ENCODE data around the gene GABARAPL1. TPM values are rescaled to one million over a fixed set of nuclear protein-coding genes. Genes with fewer than 3 reads are reported as not detected.

Gene GABARAPL1
- total RNA-seq, 2 experiments from 2014 or later, result 2.3 to 2.9 TPM

DNA sequence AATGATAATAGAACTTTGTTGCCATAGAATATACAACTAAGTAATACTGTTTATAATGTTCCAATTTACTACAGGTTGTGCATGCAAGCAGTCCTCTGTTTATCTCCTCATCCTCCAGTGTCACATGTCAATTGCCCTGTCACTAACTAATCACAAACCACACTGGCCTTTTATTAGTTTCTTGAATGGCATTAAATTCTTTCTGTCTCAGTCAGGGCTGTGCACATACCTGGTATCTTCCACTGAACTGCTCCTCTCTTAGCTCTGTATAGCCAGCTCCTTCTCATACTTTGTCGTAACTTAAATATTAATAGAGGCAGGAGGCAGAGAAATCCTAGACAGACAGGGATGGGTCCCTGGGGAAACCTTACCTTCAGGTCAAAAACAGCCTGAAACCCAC, 24.0 kb downstream of the GABARAPL1 start:
- intact Hi-C loops (cut with DNase I, micrococcal nuclease), result loop anchor here in 1 of 2 experiments (2.0 to 5.0 kb wide), 3 partner anchors 96 to 438 kb away; partner anchors contain the start of gene STYK1
- ChIA-PET POLR2A (no interaction called here), CTCF (interaction anchor here (0.9 to 3.2 kb wide), 12 partner anchors 9 to 442 kb away, joined by 3 to 31 read pairs (median 4); no protein-coding TSS in a partner anchor)
- Mint-ChIP-seq H3K36me3 (ENCODE audit: low read depth) (peaks cover 6% of the 10 kb centered on the region), H3K4me3 (no peak overlapping the region), H3K9me3 (ENCODE audit: low read depth) (peaks cover 7% of the 10 kb centered on the region), H3K27ac (no peak overlapping the region), H3K27me3 (peaks cover 11% of the 10 kb centered on the region), H3K4me1 (no peaks in the 10 kb centered on the region)
- DNase-seq (no peak), ATAC-seq (no peak)

DNA sequence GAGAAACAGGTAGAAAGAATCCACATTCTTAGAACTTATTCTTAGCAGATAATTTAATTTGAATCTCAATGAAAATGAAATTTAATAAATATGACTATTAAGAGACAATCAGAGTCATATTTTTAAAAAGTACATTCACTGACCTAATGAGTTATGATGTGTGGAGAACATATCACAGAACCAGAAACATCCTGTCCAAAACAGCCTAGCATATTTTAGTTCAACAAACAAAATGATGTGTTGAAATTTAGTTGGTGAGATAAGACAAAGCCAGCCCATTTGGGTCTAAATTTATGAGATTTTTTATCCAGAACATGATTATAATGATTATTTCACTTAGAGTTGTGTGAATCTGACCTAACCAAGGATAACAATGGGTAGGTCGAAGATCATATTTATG, 25.8 kb downstream of the GABARAPL1 start:
- ChIA-PET CTCF (no interaction called here), POLR2A (no interaction called here)
- Mint-ChIP-seq H3K27me3 (peaks cover 17% of the 10 kb centered on the region), H3K36me3 (ENCODE audit: low read depth) (peaks cover 6% of the 10 kb centered on the region), H3K9me3 (ENCODE audit: low read depth) (peaks cover 7% of the 10 kb centered on the region), H3K27ac (no peak overlapping the region), H3K4me3 (no peak overlapping the region), H3K4me1 (peaks cover 2% of the 10 kb centered on the region)
- no peak for DNase-seq
- no peak for ATAC-seq
- intact Hi-C loops (cut with DNase I, micrococcal nuclease), result loop anchor here in 1 of 2 experiments (5.0 kb wide), 2 partner anchors 94 to 264 kb away; no protein-coding TSS in a partner anchor

DNA sequence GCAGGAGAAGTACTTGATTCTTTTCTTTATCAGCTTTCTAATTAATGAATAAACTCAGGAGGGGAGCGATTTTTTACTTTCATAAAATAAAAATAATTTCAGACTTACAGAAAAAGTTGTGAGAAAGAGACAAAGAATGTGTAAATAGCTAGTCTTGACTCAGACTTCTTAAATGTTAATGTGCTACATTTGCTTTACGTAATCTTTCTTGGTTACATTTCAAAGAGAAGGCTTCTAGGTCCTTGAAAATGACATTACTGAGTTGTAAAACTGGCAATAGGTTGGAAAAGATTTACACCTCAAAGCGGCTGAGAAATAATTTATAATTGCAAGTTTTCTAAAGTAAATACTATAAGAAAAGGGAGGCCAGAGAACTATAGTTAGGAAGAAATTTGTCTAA, 28.6 kb downstream of the GABARAPL1 start:
- POLR2A ChIA-PET, result no interaction called here
- Mint-ChIP-seq H3K27ac (no peak overlapping the region), H3K27me3 (peaks cover 20% of the 10 kb centered on the region), H3K9me3 (ENCODE audit: low read depth) (no peaks in the 10 kb centered on the region), H3K4me3 (no peak overlapping the region), H3K36me3 (ENCODE audit: low read depth) (no peaks in the 10 kb centered on the region), H3K4me1 (peaks cover 7% of the 10 kb centered on the region)
- CTCF ChIA-PET, result interaction anchor here (1.4 kb wide), 1 partner anchor 321 kb away, joined by 3 read pairs; no protein-coding TSS in a partner anchor
- ATAC-seq, result no peak
- intact Hi-C loops (cut with DNase I, micrococcal nuclease), result no loop called here
- no peak for DNase-seq

DNA sequence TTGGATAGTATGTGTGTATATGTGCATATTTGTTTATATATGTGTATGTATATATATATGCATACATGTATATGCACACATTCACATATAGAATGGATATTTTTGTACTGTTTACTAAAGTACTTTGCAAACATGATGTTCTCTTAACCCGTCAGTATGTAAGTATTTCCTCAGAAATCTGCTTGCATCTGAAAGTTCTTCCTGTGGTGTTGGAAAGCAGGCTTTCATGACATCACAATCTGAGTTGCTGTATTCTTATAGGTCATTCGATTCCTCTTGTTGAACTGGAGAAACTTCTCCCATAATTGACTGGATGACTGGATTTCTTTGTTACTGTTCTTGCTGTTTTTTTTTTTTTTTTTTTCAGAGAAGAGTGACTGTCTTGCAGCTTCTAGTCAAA, 29.1 kb downstream of the GABARAPL1 start:
- no peak overlapping the region for H3K4me3 Mint-ChIP-seq
- no peaks in the 10 kb centered on the region for H3K9me3 Mint-ChIP-seq (ENCODE audit: low read depth)
- CTCF ChIA-PET, result no interaction called here
- ATAC-seq (no peak), DNase-seq (no peak)
- peaks cover 7% of the 10 kb centered on the region for H3K4me1 Mint-ChIP-seq
- H3K27ac Mint-ChIP-seq, result no peak overlapping the region
- POLR2A ChIA-PET, result no interaction called here
- peaks cover 19% of the 10 kb centered on the region for H3K27me3 Mint-ChIP-seq
- intact Hi-C loops (cut with DNase I, micrococcal nuclease), result no loop called here
- no peaks in the 10 kb centered on the region for H3K36me3 Mint-ChIP-seq (ENCODE audit: low read depth)

DNA sequence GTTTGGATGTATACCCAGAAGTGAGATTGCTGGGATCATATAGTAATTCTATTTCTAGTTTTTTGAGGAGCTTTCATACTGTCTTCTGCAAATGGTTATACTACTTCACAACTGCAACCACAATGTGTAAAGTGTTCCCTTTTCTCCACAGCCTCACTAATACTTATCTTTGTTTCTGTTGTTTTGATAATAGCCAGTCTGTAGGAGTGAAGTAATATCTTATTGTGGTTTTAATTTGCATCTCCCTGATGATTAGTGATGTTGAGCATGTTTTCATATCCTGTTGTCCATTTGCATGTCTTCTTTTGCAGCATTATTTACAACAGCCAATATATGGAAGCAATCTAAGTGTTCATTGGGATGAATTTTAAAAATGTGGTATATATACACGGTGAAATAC, 29.9 kb downstream of the GABARAPL1 start:
- Mint-ChIP-seq H3K9me3 (ENCODE audit: low read depth) (no peaks in the 10 kb centered on the region), H3K27me3 (peaks cover 12% of the 10 kb centered on the region), H3K27ac (no peak overlapping the region), H3K4me1 (peaks cover 7% of the 10 kb centered on the region), H3K36me3 (ENCODE audit: low read depth) (no peaks in the 10 kb centered on the region), H3K4me3 (no peak overlapping the region)
- ChIA-PET CTCF (no interaction called here), POLR2A (no interaction called here)
- ATAC-seq (no peak), DNase-seq (no peak)
- intact Hi-C loops (cut with DNase I, micrococcal nuclease), result no loop called here

DNA sequence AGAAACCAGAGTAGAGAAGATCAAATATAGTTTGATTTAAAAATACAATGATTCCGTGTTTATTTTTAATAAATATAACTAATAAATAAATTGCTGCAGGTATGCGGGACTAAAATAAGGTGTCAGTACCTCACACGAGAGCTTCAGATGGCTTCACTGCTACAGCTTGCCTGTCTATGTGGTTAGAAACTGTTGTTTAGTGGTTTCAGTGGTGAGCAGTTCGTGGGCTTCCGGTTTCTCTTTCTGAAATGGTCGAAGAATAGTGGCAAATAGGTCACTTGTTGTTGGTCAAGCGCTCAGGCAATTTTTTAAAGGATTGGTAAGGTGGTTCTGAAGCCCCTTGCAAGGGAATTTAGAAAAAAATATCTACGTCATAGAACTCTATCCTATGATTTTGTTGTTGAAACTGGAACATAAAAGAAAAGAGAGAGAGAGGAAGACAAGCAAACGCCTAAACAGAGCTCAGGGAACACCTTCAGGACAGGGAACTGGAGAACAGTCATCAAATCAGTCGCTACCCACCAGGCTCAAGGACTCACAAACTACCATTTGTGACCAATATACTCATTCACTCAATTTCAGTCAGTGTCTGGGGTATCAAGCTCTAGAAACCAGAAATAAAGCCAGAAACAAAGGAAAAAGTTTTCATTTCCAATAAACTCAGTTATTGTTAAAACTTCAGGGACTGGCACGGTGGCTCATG, 31.3 kb downstream of the GABARAPL1 start:
- ATAC-seq (no peak), DNase-seq (no peak)
- Mint-ChIP-seq H3K27me3 (peaks cover 15% of the 10 kb centered on the region), H3K4me3 (no peak overlapping the region), H3K27ac (no peak overlapping the region), H3K36me3 (ENCODE audit: low read depth) (no peaks in the 10 kb centered on the region), H3K4me1 (peaks cover 7% of the 10 kb centered on the region), H3K9me3 (ENCODE audit: low read depth) (no peaks in the 10 kb centered on the region)
- ChIA-PET CTCF (interaction anchor here (1.3 kb wide), 1 partner anchor 9 kb away, joined by 5 read pairs; no protein-coding TSS in a partner anchor), POLR2A (no interaction called here)
- intact Hi-C loops (cut with DNase I, micrococcal nuclease), result no loop called here

DNA sequence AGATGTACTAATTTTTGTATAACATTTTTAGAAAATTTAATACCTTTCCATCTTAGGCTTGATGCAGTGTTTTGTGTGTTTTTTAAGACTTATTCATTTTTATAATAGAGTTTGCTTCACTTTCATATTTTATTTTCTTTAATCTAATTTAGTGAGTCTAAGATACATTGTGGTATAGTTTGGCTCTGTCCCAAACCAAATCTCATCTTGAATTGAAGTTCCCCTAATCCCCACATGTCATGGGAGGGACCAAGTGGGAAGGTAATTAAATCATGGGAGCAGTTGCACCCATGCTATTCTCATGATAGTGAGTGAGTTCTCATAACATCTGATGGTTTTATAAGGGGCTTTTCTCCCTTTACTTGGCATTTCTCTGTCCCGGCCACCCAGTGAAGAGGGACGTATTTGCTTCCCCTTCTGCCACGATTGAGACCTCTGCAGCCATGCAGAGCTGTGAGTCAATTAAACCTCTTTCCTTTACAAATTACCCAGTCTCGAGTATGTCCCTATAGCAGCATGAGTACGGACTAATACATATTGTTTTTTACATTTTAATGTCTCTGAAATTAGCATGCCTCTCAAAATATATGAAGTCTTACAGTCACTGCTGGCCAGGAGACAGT, 34.9 kb downstream of the GABARAPL1 start:
- H3K27ac Mint-ChIP-seq, result no peak overlapping the region
- ChIA-PET POLR2A (interaction anchor here (0.7 kb wide), 1 partner anchor 38 kb away, joined by 5 read pairs; no protein-coding TSS in a partner anchor), CTCF (interaction anchor here (0.6 to 1.0 kb wide), 2 partner anchors 9 to 49 kb away, joined by 4 to 5 read pairs; no protein-coding TSS in a partner anchor)
- no peak overlapping the region for H3K4me3 Mint-ChIP-seq
- peaks cover 15% of the 10 kb centered on the region for H3K27me3 Mint-ChIP-seq
- H3K36me3 Mint-ChIP-seq (ENCODE audit: low read depth), result no peaks in the 10 kb centered on the region
- intact Hi-C loops (cut with DNase I, micrococcal nuclease), result no loop called here
- no peak for DNase-seq
- H3K4me1 Mint-ChIP-seq, result peaks cover 11% of the 10 kb centered on the region
- no peaks in the 10 kb centered on the region for H3K9me3 Mint-ChIP-seq (ENCODE audit: low read depth)
- no peak for ATAC-seq

DNA sequence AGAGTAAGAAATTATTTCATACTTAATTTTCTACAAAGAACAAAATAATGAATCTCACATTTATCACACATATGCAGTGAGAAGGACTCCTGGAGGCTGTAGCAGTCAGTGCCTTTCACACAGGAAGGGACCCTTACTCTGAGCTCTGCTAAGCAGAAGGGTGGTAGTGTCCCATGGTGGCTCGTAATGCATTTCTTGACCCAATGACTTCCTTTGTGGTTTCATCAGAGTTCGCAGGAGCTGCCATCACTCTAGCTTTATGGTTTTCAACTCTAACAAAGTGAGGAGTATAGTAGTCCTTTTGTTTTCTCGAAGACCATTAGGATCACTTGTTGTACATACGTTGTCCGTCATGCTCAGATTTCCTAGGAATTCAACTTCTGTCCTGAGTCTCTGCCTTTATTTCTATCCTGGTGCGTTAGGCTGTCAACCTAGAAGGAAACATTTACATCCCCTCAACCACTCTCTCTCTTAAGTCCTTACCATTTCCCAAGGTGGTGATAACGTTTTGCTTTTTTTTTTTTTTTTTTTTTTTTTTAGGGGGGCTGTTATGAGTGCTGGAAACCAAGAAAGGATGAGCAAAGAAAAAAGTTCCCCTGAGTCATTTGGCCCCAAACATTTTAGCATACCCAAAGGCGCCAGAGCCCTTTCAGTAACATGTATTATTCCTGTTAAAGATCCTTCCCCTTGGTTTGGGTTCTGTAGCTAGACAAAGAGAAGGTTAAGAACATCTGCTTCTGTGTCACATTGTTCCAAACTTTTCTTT, 37.2 kb downstream of the GABARAPL1 start:
- DNase-seq, result no peak
- POLR2A ChIA-PET, result no interaction called here

DNA sequence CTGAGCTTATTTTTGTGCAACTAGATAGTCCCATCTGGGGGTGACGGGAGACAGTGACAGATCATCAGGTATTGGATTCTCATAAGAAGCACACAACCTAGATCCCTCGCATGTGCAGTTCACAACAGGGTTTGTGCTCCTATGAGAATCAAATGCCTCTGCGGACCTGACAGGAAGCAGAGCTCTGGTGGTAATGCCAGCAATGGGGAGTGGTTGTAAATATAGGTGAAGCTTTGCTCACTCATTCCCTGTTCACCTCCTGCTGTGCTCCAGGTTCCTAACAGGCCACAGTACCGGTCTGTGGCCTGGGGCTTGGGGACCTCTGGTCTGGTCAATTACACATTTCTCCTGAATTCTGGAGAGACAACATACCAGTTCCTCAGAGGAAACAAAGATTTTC, 39.0 kb downstream of the GABARAPL1 start:
- CTCF ChIA-PET, result no interaction called here
- intact Hi-C loops (cut with DNase I, micrococcal nuclease), result no loop called here

More for the DNA sequence above, 37.2 kb downstream of the GABARAPL1 start:
- no peak for ATAC-seq
- Mint-ChIP-seq H3K4me1 (peaks cover 4% of the 10 kb centered on the region), H3K27ac (no peak overlapping the region), H3K4me3 (no peak overlapping the region), H3K9me3 (ENCODE audit: low read depth) (no peaks in the 10 kb centered on the region), H3K27me3 (peaks cover 8% of the 10 kb centered on the region), H3K36me3 (ENCODE audit: low read depth) (no peaks in the 10 kb centered on the region)
- intact Hi-C loops (cut with DNase I, micrococcal nuclease), result no loop called here
- CTCF ChIA-PET, result interaction anchor here (0.6 to 1.0 kb wide), 3 partner anchors 21 to 239 kb away, joined by 3 read pairs; partner anchors contain the start of gene CLEC12B

DNA sequence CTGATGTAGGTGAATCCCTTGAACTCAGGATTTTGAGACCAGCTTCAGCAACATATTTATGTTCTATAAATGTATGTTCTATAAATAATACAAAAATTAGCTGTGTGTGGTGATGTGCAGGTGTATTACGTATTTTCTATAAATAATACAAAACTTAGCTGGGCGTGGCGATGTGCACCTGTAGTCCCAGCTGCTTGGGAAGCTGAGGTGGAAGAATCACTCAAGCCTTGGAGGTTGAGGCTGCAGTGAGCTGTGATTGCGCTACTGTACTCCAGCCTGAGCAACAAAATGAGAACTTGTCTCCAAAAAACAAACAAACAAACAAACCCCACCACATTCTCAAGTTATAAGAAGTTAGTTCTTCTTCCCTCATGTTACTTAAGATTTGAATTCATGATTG, 39.5 kb downstream of the GABARAPL1 start:
- Mint-ChIP-seq H3K27ac (no peak overlapping the region), H3K27me3 (peaks cover 8% of the 10 kb centered on the region), H3K4me1 (peaks cover 4% of the 10 kb centered on the region), H3K36me3 (ENCODE audit: low read depth) (no peaks in the 10 kb centered on the region), H3K4me3 (no peak overlapping the region), H3K9me3 (ENCODE audit: low read depth) (peaks cover 7% of the 10 kb centered on the region)
- DNase-seq (no peak), ATAC-seq (no peak)
- POLR2A ChIA-PET, result no interaction called here
- CTCF ChIA-PET, result no interaction called here
- intact Hi-C loops (cut with DNase I, micrococcal nuclease), result no loop called here

More for the DNA sequence above, 39.0 kb downstream of the GABARAPL1 start:
- Mint-ChIP-seq H3K36me3 (ENCODE audit: low read depth) (no peaks in the 10 kb centered on the region), H3K9me3 (ENCODE audit: low read depth) (peaks cover 7% of the 10 kb centered on the region), H3K27ac (no peak overlapping the region), H3K4me3 (no peak overlapping the region), H3K4me1 (peaks cover 4% of the 10 kb centered on the region), H3K27me3 (peaks cover 8% of the 10 kb centered on the region)
- POLR2A ChIA-PET, result no interaction called here
- DNase-seq (no peak), ATAC-seq (no peak)

DNA sequence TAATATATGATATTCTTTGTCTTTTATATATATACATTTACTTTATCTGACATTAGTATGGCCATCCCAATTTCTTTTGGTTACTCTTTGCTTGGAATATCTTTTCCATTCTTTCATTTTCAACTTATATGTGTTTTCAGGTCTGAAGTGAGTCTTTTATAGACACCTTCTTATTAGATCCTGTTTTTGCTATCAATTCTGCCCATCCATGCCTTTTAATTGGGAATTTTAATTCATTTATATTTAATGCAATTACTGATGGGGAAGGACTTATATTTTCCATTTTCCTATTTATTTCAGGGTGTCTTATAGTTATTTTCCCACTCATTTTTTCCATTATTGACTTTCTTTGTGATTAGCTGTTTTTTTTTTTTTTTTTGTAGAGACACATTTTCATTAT, 43.4 kb downstream of the GABARAPL1 start:
- ATAC-seq, result no peak
- H3K4me3 Mint-ChIP-seq, result no peak overlapping the region
- no peaks in the 10 kb centered on the region for H3K4me1 Mint-ChIP-seq
- POLR2A ChIA-PET, result no interaction called here
- H3K27me3 Mint-ChIP-seq, result peaks cover 3% of the 10 kb centered on the region
- H3K9me3 Mint-ChIP-seq (ENCODE audit: low read depth), result peaks cover 7% of the 10 kb centered on the region
- no peaks in the 10 kb centered on the region for H3K36me3 Mint-ChIP-seq (ENCODE audit: low read depth)
- intact Hi-C loops (cut with DNase I, micrococcal nuclease), result no loop called here
- CTCF ChIA-PET, result interaction anchor here (1.4 kb wide), 1 partner anchor 18 kb away, joined by 3 read pairs; no protein-coding TSS in a partner anchor
- no peak for DNase-seq
- no peak overlapping the region for H3K27ac Mint-ChIP-seq

All from activated CD4-positive, alpha-beta T cell treated with anti-CD3 and anti-CD28 coated beads for 36 hours (primary cell).